ENCODE data around the gene OGFOD3.

Gene OGFOD3

GRCh38 chr17:82443465-82444283, 25.3 kb upstream of the OGFOD3 start:
- Histone ChIP-seq H3K9me3 (ENCODE audit: insufficient read depth, low read length) (no peaks in the 10 kb centered on the region), H3K4me2 (ENCODE audit: low read depth, low read length, poor library complexity, severe bottlenecking) (no peak overlapping the region), H3K27me3 (ENCODE audit: low read length) (no peaks in the 10 kb centered on the region), H3K9ac (ENCODE audit: low read length) (no peak overlapping the region), H3K4me3 (ENCODE audit: insufficient read depth, low read length, poor library complexity, severe bottlenecking) (no peak overlapping the region), H4K20me1 (ENCODE audit: low read depth, low read length) (no peaks in the 10 kb centered on the region), H3K27ac (ENCODE audit: low read depth, low read length) (no peak overlapping the region), H2AFZ (ENCODE audit: low read depth, low read length, severe bottlenecking) (no peak overlapping the region), H3K9me2 (replicated peaks; ENCODE audit: insufficient read depth, low read length) (no peaks in the 10 kb centered on the region), H3K79me2 (ENCODE audit: insufficient read depth, low read length) (peaks cover 16% of the 10 kb centered on the region), H3K36me3 (ENCODE audit: low read length) (peaks cover 10% of the 10 kb centered on the region; the same call in 1 of the 2 replicates), H3F3A (ENCODE audit: insufficient read depth) (peaks cover 23% of the 10 kb centered on the region)
- TF ChIP-seq, protein P1, sequence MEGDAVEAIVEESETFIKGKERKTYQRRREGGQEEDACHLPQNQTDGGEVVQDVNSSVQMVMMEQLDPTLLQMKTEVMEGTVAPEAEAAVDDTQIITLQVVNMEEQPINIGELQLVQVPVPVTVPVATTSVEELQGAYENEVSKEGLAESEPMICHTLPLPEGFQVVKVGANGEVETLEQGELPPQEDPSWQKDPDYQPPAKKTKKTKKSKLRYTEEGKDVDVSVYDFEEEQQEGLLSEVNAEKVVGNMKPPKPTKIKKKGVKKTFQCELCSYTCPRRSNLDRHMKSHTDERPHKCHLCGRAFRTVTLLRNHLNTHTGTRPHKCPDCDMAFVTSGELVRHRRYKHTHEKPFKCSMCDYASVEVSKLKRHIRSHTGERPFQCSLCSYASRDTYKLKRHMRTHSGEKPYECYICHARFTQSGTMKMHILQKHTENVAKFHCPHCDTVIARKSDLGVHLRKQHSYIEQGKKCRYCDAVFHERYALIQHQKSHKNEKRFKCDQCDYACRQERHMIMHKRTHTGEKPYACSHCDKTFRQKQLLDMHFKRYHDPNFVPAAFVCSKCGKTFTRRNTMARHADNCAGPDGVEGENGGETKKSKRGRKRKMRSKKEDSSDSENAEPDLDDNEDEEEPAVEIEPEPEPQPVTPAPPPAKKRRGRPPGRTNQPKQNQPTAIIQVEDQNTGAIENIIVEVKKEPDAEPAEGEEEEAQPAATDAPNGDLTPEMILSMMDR (IDR thresholded peaks at IDR 0.05; ENCODE audit: insufficient read depth, low read length, poor library complexity, severe bottlenecking) = no peak
- TF ChIP-seq EZH2phosphoT487 (conservative IDR thresholded peaks at IDR 0.05; ENCODE audit: low read length) = no peak

GRCh38 chr17:82442643-82443464, 24.5 kb upstream of the OGFOD3 start:
- Histone ChIP-seq H3K9ac (ENCODE audit: low read length) (no peak overlapping the region), H3F3A (ENCODE audit: insufficient read depth) (peaks cover 23% of the 10 kb centered on the region), H3K4me3 (ENCODE audit: insufficient read depth, low read length, poor library complexity, severe bottlenecking) (no peak overlapping the region), H3K27ac (ENCODE audit: low read depth, low read length) (no peak overlapping the region), H4K20me1 (ENCODE audit: low read depth, low read length) (no peaks in the 10 kb centered on the region), H3K36me3 (ENCODE audit: low read length) (peaks cover 9% of the 10 kb centered on the region; the same call in 1 of the 2 replicates), H3K27me3 (ENCODE audit: low read length) (no peaks in the 10 kb centered on the region), H3K9me2 (replicated peaks; ENCODE audit: insufficient read depth, low read length) (no peaks in the 10 kb centered on the region), H2AFZ (ENCODE audit: low read depth, low read length, severe bottlenecking) (no peak overlapping the region), H3K4me2 (ENCODE audit: low read depth, low read length, poor library complexity, severe bottlenecking) (no peak overlapping the region), H3K79me2 (ENCODE audit: insufficient read depth, low read length) (peaks cover 11% of the 10 kb centered on the region), H3K9me3 (ENCODE audit: insufficient read depth, low read length) (no peaks in the 10 kb centered on the region)
- no peak for TF ChIP-seq EZH2phosphoT487 (conservative IDR thresholded peaks at IDR 0.05; ENCODE audit: low read length)
- TF ChIP-seq, protein P1 (IDR thresholded peaks at IDR 0.05; ENCODE audit: insufficient read depth, low read length, poor library complexity, severe bottlenecking) = no peak

DNA sequence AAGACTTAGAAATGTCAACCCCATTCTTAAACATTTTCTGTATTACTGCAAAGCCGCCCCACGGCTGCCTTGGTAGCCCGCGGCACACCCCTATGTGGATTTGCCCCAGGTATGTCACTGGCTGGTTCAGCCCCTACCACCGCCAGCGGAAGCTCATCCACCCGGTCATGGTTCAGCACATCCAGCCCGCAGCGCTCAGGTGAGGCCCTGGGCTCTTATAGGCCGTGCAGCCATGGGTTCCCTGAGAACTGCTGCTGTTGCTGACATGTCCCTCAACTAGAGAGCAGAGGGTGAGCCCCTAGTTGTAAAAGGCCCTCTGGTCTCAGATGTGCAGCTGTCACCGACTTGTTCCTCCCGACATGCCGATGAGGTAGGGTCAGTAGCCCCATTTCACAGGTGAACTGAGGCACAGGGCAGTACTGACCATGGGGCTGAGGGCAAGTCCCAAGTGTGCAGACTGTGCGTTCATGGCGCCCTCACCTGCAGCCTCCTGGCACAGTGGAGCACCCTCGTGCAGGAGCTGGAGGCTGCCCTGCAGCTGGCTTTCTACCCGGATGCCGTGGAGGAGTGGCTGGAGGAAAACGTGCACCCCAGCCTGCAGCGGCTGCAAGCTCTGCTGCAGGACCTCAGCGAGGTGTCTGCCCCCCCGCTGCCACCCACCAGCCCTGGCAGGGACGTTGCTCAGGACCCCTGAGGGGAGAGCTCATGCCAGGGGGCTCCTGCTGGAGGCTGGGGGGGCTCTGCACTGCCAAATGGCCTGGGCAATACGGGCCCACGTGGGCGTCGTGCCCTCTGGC, 23.5 kb upstream of the OGFOD3 start:
- Histone ChIP-seq H3K27ac (ENCODE audit: low read depth, low read length) (peak overlapping the region; percentile 30), H3K79me2 (ENCODE audit: insufficient read depth, low read length) (peaks cover 7% of the 10 kb centered on the region; the same call in 1 of the 2 replicates), H2AFZ (ENCODE audit: low read depth, low read length, severe bottlenecking) (no peak overlapping the region), H3K27me3 (ENCODE audit: low read length) (no peaks in the 10 kb centered on the region), H3K9me3 (ENCODE audit: insufficient read depth, low read length) (no peaks in the 10 kb centered on the region), H3K9me2 (replicated peaks; ENCODE audit: insufficient read depth, low read length) (no peaks in the 10 kb centered on the region), H3F3A (ENCODE audit: insufficient read depth) (peaks cover 23% of the 10 kb centered on the region), H4K20me1 (ENCODE audit: low read depth, low read length) (no peaks in the 10 kb centered on the region), H3K4me3 (ENCODE audit: insufficient read depth, low read length, poor library complexity, severe bottlenecking) (no peak overlapping the region), H3K4me2 (ENCODE audit: low read depth, low read length, poor library complexity, severe bottlenecking) (no peak overlapping the region), H3K36me3 (ENCODE audit: low read length) (peaks cover 6% of the 10 kb centered on the region; the same call in 1 of the 2 replicates), H3K9ac (ENCODE audit: low read length) (no peak overlapping the region)
- TF ChIP-seq, protein P1 (IDR thresholded peaks at IDR 0.05; ENCODE audit: insufficient read depth, low read length, poor library complexity, severe bottlenecking) = no peak
- TF ChIP-seq EZH2phosphoT487 (conservative IDR thresholded peaks at IDR 0.05; ENCODE audit: low read length) = no peak

Data from SU-DHL-6 (cell line).